ENCODE results near the gene SMIM10L1.

The SMIM10L1 gene

GRCh38 chr12:11147420-11147819, 23.6 kb upstream of the SMIM10L1 start:
- no peak for TF ChIP-seq ARNTL (CRISPR knock-in tag; IDR thresholded peaks at IDR 0.05; ENCODE audit: borderline replicate concordance, low read depth)
- no peak for TF ChIP-seq ZNF565 (CRISPR knock-in tag; conservative IDR thresholded peaks at IDR 0.05; ENCODE audit: low read depth)
- no peak for TF ChIP-seq ZC3H10 (CRISPR knock-in tag; IDR thresholded peaks at IDR 0.05)
- TF ChIP-seq ISL1 (CRISPR knock-in tag; IDR thresholded peaks at IDR 0.05) = no peak
- TF ChIP-seq ZNF8 (CRISPR knock-in tag; IDR thresholded peaks at IDR 0.05) = no peak
- no peak for TF ChIP-seq ZFP3 (CRISPR knock-in tag; IDR thresholded peaks at IDR 0.05)
- TF ChIP-seq GLIS3 (CRISPR knock-in tag; IDR thresholded peaks at IDR 0.05) = no peak
- no peak for TF ChIP-seq CREB5 (CRISPR knock-in tag; IDR thresholded peaks at IDR 0.05; ENCODE audit: low read depth)
- TF ChIP-seq CSDC2 (CRISPR knock-in tag; IDR thresholded peaks at IDR 0.05) = no peak
- TF ChIP-seq PATZ1 (CRISPR knock-in tag; IDR thresholded peaks at IDR 0.05; ENCODE audit: borderline replicate concordance) = no peak
- no peak for TF ChIP-seq ZNF70 (CRISPR knock-in tag; IDR thresholded peaks at IDR 0.05)
- no peak for TF ChIP-seq BACH2 (CRISPR knock-in tag; IDR thresholded peaks at IDR 0.05; ENCODE audit: borderline replicate concordance)
- TF ChIP-seq OSR1 (CRISPR knock-in tag; IDR thresholded peaks at IDR 0.05) = no peak
- no peak for ATAC-seq

GRCh38 chr12:11150832-11151231, 20.2 kb upstream of the SMIM10L1 start:
- TF ChIP-seq TSHZ2 (CRISPR knock-in tag; IDR thresholded peaks at IDR 0.05) = no peak
- no peak for TF ChIP-seq OSR1 (CRISPR knock-in tag; IDR thresholded peaks at IDR 0.05)
- no peak for TF ChIP-seq GLIS3 (CRISPR knock-in tag; IDR thresholded peaks at IDR 0.05)
- TF ChIP-seq ZC3H10 (CRISPR knock-in tag; IDR thresholded peaks at IDR 0.05) = no peak
- TF ChIP-seq CREB5 (CRISPR knock-in tag; IDR thresholded peaks at IDR 0.05; ENCODE audit: low read depth) = no peak
- no peak for ATAC-seq

GRCh38 chr12:11152725-11153124, 18.3 kb upstream of the SMIM10L1 start:
- ATAC-seq = no peak
- no peak for TF ChIP-seq PATZ1 (CRISPR knock-in tag; IDR thresholded peaks at IDR 0.05; ENCODE audit: borderline replicate concordance)
- TF ChIP-seq ZNF565 (CRISPR knock-in tag; conservative IDR thresholded peaks at IDR 0.05; ENCODE audit: low read depth) = no peak
- TF ChIP-seq OSR1 (CRISPR knock-in tag; IDR thresholded peaks at IDR 0.05) = no peak
- TF ChIP-seq PPARA (CRISPR knock-in tag; IDR thresholded peaks at IDR 0.05; ENCODE audit: borderline replicate concordance) = no peak
- no peak for TF ChIP-seq CSDC2 (CRISPR knock-in tag; IDR thresholded peaks at IDR 0.05)
- TF ChIP-seq TCF4 (CRISPR knock-in tag; IDR thresholded peaks at IDR 0.05; ENCODE audit: borderline replicate concordance) = no peak
- TF ChIP-seq GLIS3 (CRISPR knock-in tag; IDR thresholded peaks at IDR 0.05) = no peak
- no peak for TF ChIP-seq ISL1 (CRISPR knock-in tag; IDR thresholded peaks at IDR 0.05)
- TF ChIP-seq SNAI2 (CRISPR knock-in tag; IDR thresholded peaks at IDR 0.05) = no peak
- no peak for TF ChIP-seq ZNF8 (CRISPR knock-in tag; IDR thresholded peaks at IDR 0.05)
- TF ChIP-seq ZFP3 (CRISPR knock-in tag; IDR thresholded peaks at IDR 0.05) = no peak
- TF ChIP-seq CSRNP3 (CRISPR knock-in tag; IDR thresholded peaks at IDR 0.05) = no peak
- no peak for TF ChIP-seq BACH2 (CRISPR knock-in tag; IDR thresholded peaks at IDR 0.05; ENCODE audit: borderline replicate concordance)
- TF ChIP-seq ARNTL (CRISPR knock-in tag; IDR thresholded peaks at IDR 0.05; ENCODE audit: borderline replicate concordance, low read depth) = no peak

All from SK-N-SH treated with all-trans-retinoic acid at 6 μM for 48 hours (cell line).